Subcutaneous adipose tissue (tissue), 4 donors: ENCODE measurements around the gene PTGDS. TPM values are rescaled to one million over a fixed set of nuclear protein-coding genes. Genes with fewer than 3 reads are reported as not detected.

Source experiments
- total RNA-seq, 4 donors: library from RNA; depleted of rRNA; stranded (reverse); fragments of >200 nt; gene quantifications; one replicate each; pipeline ENCODE4 v1.1.0, GENCODE V29; 2016
- TF ChIP-seq, protein P1 (sequence below): fragments of 450-650 bp; IDR thresholded peaks from one replicate; pipeline ENCODE4 v1.5.1; 2016; ENCODE audit warnings: low read depth, mild to moderate bottlenecking, control low read depth, antibody characterized with exemption, moderate library complexity

The PTGDS gene
- total RNA-seq, 4 donors from 2014 or later = 15.5 to 57.3 (median 26.8) TPM

DNA sequence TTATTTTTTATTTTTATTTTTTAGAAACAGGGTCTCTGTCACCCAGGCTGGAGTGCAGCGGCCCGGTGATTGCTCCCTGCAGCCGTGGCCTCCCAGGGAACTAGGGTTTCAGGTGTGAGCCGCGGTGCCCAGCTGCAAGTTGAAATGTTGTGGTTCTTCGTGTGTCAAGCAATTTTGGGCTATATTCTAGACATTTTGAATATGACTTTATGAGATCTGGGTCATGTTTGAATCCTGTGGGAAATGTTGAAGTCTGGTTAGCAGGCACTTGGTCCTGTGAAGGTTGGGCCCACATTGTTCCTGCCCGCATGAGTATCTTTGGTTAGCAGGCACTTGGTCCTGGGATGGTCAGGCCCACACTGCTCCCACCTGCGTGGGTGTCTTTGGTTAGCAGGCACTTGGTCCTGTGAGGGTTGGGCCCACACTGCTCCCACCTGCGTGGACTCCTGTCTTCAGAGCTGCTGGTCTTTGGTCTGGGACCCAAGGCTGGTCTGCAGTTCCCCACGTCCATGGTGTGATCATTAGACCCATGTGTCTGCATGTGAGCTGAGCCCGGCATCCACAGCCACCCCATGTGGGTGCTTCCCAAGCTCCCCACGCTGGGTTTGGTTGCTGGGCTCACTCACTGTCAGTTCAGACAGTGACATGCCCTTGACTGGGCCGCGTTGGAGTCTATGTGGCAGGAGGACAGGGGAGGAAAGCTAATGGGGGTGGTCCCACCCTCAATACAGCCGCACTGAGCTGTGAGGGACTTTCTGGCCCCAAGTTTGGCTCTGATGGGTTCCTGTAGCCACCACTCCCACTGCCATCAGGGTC lies 39.9 kb upstream of the PTGDS start:
- TF ChIP-seq, protein P1, sequence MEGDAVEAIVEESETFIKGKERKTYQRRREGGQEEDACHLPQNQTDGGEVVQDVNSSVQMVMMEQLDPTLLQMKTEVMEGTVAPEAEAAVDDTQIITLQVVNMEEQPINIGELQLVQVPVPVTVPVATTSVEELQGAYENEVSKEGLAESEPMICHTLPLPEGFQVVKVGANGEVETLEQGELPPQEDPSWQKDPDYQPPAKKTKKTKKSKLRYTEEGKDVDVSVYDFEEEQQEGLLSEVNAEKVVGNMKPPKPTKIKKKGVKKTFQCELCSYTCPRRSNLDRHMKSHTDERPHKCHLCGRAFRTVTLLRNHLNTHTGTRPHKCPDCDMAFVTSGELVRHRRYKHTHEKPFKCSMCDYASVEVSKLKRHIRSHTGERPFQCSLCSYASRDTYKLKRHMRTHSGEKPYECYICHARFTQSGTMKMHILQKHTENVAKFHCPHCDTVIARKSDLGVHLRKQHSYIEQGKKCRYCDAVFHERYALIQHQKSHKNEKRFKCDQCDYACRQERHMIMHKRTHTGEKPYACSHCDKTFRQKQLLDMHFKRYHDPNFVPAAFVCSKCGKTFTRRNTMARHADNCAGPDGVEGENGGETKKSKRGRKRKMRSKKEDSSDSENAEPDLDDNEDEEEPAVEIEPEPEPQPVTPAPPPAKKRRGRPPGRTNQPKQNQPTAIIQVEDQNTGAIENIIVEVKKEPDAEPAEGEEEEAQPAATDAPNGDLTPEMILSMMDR = no peak

DNA sequence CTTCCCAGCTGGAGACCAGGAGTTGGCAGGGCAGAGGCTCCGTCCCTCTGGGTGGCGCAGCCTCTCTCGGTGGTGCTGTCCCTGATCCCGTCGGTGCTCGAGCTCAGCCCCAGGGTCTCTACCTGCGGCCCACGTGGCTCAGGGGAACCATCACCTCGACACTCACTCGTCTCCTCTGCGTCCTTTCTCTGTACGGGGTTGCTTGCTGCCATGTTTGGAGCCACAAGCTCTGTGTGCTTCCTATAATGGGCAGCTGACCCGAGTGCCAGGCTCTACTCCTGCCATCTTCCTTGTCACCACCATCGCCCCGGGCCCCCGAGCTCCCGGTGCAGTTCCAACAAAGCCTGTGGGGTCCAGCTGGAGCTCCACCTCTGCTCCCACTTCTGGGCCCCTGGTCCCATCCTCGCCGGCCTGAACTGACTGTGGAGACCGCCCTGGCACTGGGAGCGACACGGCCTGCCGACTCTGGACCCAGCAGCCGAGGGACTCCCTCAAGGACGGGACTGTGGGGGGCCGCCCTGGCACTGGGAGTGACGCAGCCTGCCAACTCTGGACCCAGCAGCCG lies 37.8 kb upstream of the PTGDS start:
- TF ChIP-seq, protein P1 = no peak

DNA sequence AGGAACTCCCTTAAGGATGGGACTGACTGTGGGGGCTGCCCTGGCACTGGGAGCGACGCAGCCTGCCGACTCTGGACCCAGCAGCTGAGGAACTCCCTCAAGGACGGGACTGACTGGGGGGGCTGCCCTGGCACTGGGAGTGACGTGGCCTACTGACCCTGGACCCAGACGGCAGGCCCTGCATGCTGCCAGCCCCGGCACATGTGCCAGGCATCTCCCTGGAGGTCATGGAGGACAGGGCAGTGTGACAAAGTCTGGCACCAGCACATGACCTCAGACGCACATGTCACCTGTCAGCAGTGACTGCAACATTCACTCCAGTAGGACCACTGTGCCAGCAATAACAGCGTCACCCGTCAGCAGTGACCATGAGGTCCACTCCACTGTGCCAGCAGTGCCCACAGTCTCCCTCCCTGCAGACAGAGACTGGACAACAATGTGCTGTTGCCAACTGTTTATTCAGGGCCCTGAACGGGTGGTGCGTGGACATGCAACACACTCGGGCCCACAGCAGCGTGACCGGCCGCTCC lies 37.2 kb upstream of the PTGDS start:
- TF ChIP-seq, protein P1 = no peak

DNA sequence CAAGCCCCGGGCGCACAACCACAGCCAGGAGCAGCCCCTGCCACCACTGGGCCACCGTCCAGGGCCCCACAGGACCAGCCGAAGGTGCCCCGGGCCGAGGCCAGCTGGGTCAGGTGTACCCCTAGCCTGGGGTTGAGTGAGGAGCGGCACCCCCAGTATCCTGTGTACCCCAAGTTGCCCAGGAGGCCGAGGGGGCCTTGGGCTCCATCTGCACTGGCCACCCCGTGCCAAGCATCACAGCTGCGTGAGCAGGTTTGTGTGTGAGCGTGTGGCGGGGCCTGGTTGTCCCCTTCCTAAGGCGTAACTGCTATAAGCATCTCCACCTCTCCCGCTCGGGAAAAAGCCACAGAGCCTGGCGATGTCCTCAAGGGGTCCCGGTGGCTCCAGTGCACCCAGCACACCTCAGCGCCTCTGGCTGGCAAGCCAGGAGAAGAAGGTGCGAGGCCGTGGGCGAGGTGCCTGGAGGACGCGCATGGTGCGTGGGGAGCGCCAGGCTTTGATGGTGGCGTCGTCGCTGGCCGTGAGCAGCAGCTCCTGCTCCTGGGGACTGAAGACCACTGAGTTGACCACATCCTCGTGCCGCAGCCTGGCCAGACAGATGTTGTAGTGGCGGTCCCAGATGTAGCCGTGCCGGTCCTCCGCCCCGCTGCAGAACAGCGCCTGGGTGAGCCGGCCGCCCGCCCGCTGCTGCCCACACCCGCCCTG lies 36.6 kb upstream of the PTGDS start:
- TF ChIP-seq, protein P1 = no peak

DNA sequence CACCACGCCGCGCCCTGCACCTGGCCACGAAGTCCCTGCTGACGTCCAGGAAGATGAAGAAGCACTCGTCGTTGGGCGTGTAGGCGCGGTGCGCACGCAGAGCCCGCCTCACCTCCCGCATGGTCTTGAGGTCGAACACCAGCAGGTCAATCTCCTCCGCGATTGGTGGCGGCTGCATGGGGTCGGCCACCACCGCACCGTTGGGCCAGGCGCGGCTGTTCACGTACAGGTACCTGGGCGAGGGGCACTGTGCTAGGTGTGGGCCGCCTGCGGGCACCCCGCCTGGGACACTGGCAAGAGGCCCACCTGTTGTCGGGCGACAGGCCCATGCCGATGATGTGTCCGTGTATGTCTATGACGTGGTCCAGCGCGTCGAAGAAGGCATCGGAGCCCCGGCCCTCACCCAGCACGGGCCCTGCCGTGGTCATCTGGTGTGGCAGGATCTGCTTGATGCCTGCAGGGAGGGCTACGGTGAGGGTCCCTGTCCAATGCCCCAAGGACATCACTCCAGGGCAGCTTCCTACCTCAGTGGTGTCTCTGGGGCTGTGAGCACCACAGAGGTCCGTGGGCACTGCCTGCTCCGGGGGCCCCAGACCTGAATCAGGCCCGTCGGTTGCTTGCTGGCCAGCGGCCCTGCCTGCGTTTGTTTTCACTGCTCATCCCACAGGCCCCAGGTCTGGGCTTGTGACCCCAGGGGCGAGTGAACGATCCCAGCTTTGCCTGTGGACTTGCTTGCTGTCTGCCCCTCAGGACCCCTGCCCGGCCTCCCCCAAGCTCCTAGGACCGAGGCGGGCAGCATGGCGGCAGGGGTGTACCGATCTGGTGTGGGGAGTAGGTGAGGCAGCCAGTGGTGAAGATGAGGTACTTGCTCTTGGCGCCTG lies 35.8 kb upstream of the PTGDS start:
- TF ChIP-seq, protein P1 = no peak

DNA sequence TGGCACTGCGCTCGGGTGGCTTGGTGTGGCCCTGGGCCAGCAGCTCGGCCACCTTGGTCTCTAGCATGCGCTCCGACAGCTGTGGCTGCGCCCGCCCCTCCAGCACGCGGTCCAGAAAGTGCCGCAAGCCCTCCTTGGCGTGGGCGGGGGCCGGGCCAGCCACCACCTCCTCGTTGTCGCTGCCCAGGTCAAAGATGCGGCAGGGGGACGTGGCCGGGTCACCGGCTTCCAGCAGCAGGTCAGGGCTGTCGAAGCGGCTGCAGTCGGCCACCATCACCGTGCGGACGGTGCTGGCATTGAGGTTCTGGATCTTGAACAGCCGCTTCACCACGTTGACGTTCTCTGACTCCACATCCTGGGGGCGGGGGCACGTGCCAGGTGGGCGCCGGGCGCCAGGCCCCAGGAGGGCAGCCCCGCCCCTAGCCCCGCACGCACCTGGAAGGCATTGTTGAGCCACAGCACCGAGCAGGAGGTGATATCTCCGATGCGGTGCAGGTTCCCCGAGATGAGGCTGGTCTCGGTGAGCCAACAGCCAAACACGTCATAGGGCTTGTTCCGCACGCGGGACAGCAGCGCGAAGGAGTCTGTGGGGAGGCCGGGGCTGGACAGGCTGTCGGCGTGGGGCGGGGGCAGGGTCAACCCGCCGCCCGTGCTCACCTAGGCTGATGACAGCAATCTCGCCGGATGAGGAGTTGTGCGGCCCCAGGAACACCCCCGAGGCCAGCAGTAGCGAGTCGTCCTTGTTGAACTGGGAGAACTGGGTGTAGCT lies 35.0 kb upstream of the PTGDS start:
- TF ChIP-seq, protein P1 = no peak
